HG03039 (cell line): Measurements from ENCODE around the gene PHF14.

ENCODE experiments used
- ATAC-seq: cut with Tn5 transposase; IDR thresholded peaks from one replicate; pipeline ENCODE4 v1.9.1; 2021; ENCODE audit warnings: mild to moderate bottlenecking, moderate library complexity; ENCODE audit not compliant: unreplicated experiment

Gene PHF14

GRCh38 chr7:11104578-11104977, 130.9 kb downstream of the PHF14 start:
- ATAC-seq: no peak

GRCh38 chr7:11109659-11110058, 136.0 kb downstream of the PHF14 start:
- ATAC-seq: no peak

GRCh38 chr7:11120068-11120664, 146.5 kb downstream of the PHF14 start:
- ATAC-seq: peak; percentile 58

GRCh38 chr7:11120675-11121220, 147.1 kb downstream of the PHF14 start:
- ATAC-seq: peak; percentile 45

GRCh38 chr7:11124856-11125559, 151.3 kb downstream of the PHF14 start:
- ATAC-seq: no peak

GRCh38 chr7:11127114-11127785, 153.6 kb downstream of the PHF14 start:
- ATAC-seq: no peak

- ATAC-seq: no peak
Measured at GRCh38 chr7:11127988-11128387, 154.3 kb downstream of the PHF14 start.

- ATAC-seq: no peak
Measured at GRCh38 chr7:11128498-11128897, 154.8 kb downstream of the PHF14 start.

GRCh38 chr7:11130012-11130411, 156.3 kb downstream of the PHF14 start:
- no peak for ATAC-seq

GRCh38 chr7:11130601-11131000, 156.9 kb downstream of the PHF14 start:
- ATAC-seq: no peak

- no peak for ATAC-seq
Measured at GRCh38 chr7:11133436-11133959, 159.8 kb downstream of the PHF14 start.

- no peak for ATAC-seq
Measured at GRCh38 chr7:11135573-11135972, 161.9 kb downstream of the PHF14 start.

GRCh38 chr7:11141541-11141940, 167.9 kb downstream of the PHF14 start:
- ATAC-seq: no peak

GRCh38 chr7:11153694-11154093, 180.0 kb downstream of the PHF14 start:
- no peak for ATAC-seq

GRCh38 chr7:11155883-11156282, 182.2 kb downstream of the PHF14 start:
- no peak for ATAC-seq

- no peak for ATAC-seq
Measured at GRCh38 chr7:11161499-11161898, 187.8 kb downstream of the PHF14 start.

GRCh38 chr7:11163220-11163619, 189.5 kb downstream of the PHF14 start:
- no peak for ATAC-seq

- ATAC-seq: no peak
Measured at GRCh38 chr7:11166051-11166450, 192.4 kb downstream of the PHF14 start.

- ATAC-seq: no peak
Measured at GRCh38 chr7:11168650-11169170, 195.0 kb downstream of the PHF14 start.

- no peak for ATAC-seq
Measured at GRCh38 chr7:11170175-11170574, 196.5 kb downstream of the PHF14 start.

- ATAC-seq: no peak
Measured at GRCh38 chr7:11170863-11171568, 197.3 kb downstream of the PHF14 start.
